ENCODE data around the gene HTR3A.

- no peak for TF ChIP-seq CTCF (IDR thresholded peaks at IDR 0.05)
- no peak for TF ChIP-seq POLR2AphosphoS5 (IDR thresholded peaks at IDR 0.05; ENCODE audit: low read depth, low read length)
- no peak for TF ChIP-seq REST (IDR thresholded peaks at IDR 0.05; ENCODE audit: insufficient read depth in 1 of 2, low read depth in 2 of 2, low read length in 1 of 2)
- TF ChIP-seq SIN3A (IDR thresholded peaks at IDR 0.05; ENCODE audit: borderline replicate concordance, insufficient read depth, low read depth, low read length), result no peak
- no peak for TF ChIP-seq TCF7L2 (IDR thresholded peaks at IDR 0.05; ENCODE audit: low read depth, low read length)
Observed at GRCh38 chr11:113951537-113951936, 23.4 kb upstream of the HTR3A start.

Measured in Panc1 (cell line).